Transverse colon (tissue), 4 donors: ENCODE data around the gene AGMO. TPM values are rescaled to one million over a fixed set of nuclear protein-coding genes. Genes with fewer than 3 reads are reported as not detected.

Source experiments
- DNase-seq: peaks from one replicate; pipeline ENCODE4 v3.0.0-alpha.2; 2019
- H3K27ac ChIP-seq, 4 donors: fragments of 200-600 bp; sonication (generic); 2 replicates each; pipeline ENCODE4 v1.5.1; 2016 to 2018; ENCODE audit warnings: inconsistent platforms in 4 of 4
- H3K27me3 ChIP-seq: fragments of 200-600 bp; sonication (generic); 2 replicates; pipeline ENCODE4 v1.5.1; 2017; ENCODE audit warnings: inconsistent platforms
- H3K36me3 ChIP-seq, 4 donors: fragments of 200-600 bp; sonication (generic); 2 replicates each; pipeline ENCODE4 v1.5.1; 2017 to 2019; ENCODE audit warnings: inconsistent platforms in 4 of 4
- H3K4me1 ChIP-seq, 4 donors: fragments of 200-600 bp; sonication (generic); 2 replicates each; pipeline ENCODE4 v1.5.1; 2017 to 2020; ENCODE audit warnings: inconsistent platforms in 4 of 4
- H3K4me3 ChIP-seq, 4 donors: fragments of 200-600 bp; sonication (generic); 1 replicate in 1 of 4; 2 replicates in 3 of 4; pipeline versions ENCODE4 v1.5.1 to v1.6.1; 2017 to 2019; ENCODE audit warnings: inconsistent platforms in 4 of 4
- H3K9me3 ChIP-seq, 2 donors: fragments of 200-600 bp; sonication (generic); 2 replicates each; pipeline ENCODE4 v1.5.1; 2017 to 2019; ENCODE audit warnings: inconsistent platforms in 2 of 2
- EP300 ChIP-seq: sonication (generic); formaldehyde crosslinking; IDR thresholded peaks from one replicate; pipeline ENCODE4 v1.6.1; 2017; ENCODE audit warnings: antibody characterized with exemption, low read depth
- POLR2A ChIP-seq: fragments of 450-650 bp; IDR thresholded peaks from one replicate; pipeline ENCODE4 v1.6.1; 2016; ENCODE audit warnings: antibody characterized with exemption, mild to moderate bottlenecking, moderate library complexity
- POLR2AphosphoS5 ChIP-seq, 3 donors: sonication (generic); formaldehyde crosslinking; IDR thresholded peaks; one replicate each; pipeline ENCODE4 v1.6.1; 2016; ENCODE audit warnings: antibody characterized with exemption in 3 of 3
- WGBS, 2 donors: methylation state at CpG; one replicate each; pipeline ENCODE4 v1.1.5; 2018; ENCODE audit warnings: low coverage in 1 of 2; 5-methylcytosine and 5-hydroxymethylcytosine counted together
- in situ Hi-C, 4 donors: fragments of 200-750 bp; cut with MboI; loops; one replicate each; pipeline versions ENCODE4 v1.15.0 to v1.15.1; 2017; ENCODE audit warnings: low sequenced_read_pairs in 3 of 4, low pct_ligation_motif_present in 1 of 4, low pct_unique_long_range_greater_than_20kb in 1 of 4
- intact Hi-C: fragments of 100-400 bp; cut with DNase I; formaldehyde crosslinking; loops from one replicate; pipeline ENCODE4 v1.15.1; 2023; ENCODE audit warnings: low total_unique reads
- total RNA-seq, 4 donors: library from RNA; depleted of rRNA; stranded (reverse); fragments of >200 nt; gene quantifications; one replicate each; pipeline ENCODE4 v1.1.0, GENCODE V29; 2016
- TF ChIP-seq, protein P1 (sequence below), 5 experiments: fragments of 200-600 bp in 3 of 5; fragments of 450-650 bp in 2 of 5; sonication (generic) in 3 of 5; IDR thresholded peaks; 1 replicate in 2 of 5; 2 replicates in 3 of 5; pipeline ENCODE4 v1.5.1; 2016 to 2017; ENCODE audit warnings: antibody characterized with exemption in 5 of 5, inconsistent platforms in 3 of 5, mild to moderate bottlenecking in 2 of 5, moderate library complexity in 1 of 5

The AGMO gene
- total RNA-seq, 4 donors from 2014 or later, result 1.5 to 5.7 (median 2.7) TPM; not detected in 1

- Histone ChIP-seq H3K9me3 (no peaks in the 10 kb centered on the region), H3K36me3 (no peaks in the 10 kb centered on the region), H3K4me3 (no peak overlapping the region), H3K27me3 (no peaks in the 10 kb centered on the region), H3K4me1 (no peaks in the 10 kb centered on the region), H3K27ac (no peak overlapping the region)
- intact Hi-C loops, result no loop called here
- DNase-seq, result no peak
- TF ChIP-seq EP300 (no peak), POLR2AphosphoS5 (IDR thresholded peaks at IDR 0.05) (no peak)
- WGBS, 2 donors, result 51 to 63% methylated on average over 3 of the region's 3 CpGs
- in situ Hi-C loops, result no loop called here
Measured at GRCh38 chr7:15440482-15440881, 121.3 kb downstream of the AGMO start.

GRCh38 chr7:15439853-15440252, 122.0 kb downstream of the AGMO start:
- in situ Hi-C loops, result no loop called here
- intact Hi-C loops, result no loop called here
- H3K36me3 ChIP-seq, result no peaks in the 10 kb centered on the region

GRCh38 chr7:15433151-15433550, 128.7 kb downstream of the AGMO start:
- Histone ChIP-seq H3K27me3 (no peaks in the 10 kb centered on the region), H3K4me1 (no peaks in the 10 kb centered on the region), H3K4me3 (no peak overlapping the region), H3K9me3 (no peaks in the 10 kb centered on the region), H3K27ac (no peak overlapping the region), H3K36me3 (no peaks in the 10 kb centered on the region)
- TF ChIP-seq EP300, result no peak
- TF ChIP-seq POLR2A, result no peak
- no peak for TF ChIP-seq POLR2AphosphoS5 (IDR thresholded peaks at IDR 0.05)
- TF ChIP-seq, protein P1, sequence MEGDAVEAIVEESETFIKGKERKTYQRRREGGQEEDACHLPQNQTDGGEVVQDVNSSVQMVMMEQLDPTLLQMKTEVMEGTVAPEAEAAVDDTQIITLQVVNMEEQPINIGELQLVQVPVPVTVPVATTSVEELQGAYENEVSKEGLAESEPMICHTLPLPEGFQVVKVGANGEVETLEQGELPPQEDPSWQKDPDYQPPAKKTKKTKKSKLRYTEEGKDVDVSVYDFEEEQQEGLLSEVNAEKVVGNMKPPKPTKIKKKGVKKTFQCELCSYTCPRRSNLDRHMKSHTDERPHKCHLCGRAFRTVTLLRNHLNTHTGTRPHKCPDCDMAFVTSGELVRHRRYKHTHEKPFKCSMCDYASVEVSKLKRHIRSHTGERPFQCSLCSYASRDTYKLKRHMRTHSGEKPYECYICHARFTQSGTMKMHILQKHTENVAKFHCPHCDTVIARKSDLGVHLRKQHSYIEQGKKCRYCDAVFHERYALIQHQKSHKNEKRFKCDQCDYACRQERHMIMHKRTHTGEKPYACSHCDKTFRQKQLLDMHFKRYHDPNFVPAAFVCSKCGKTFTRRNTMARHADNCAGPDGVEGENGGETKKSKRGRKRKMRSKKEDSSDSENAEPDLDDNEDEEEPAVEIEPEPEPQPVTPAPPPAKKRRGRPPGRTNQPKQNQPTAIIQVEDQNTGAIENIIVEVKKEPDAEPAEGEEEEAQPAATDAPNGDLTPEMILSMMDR (IDR thresholded peaks at IDR 0.05), result no peak
- in situ Hi-C loops, result no loop called here
- no peak for DNase-seq
- 17 to 31% methylated on average over 1 of the region's 1 CpG for WGBS, 2 donors
- intact Hi-C loops, result no loop called here

More at GRCh38 chr7:15439853-15440252, 122.0 kb downstream of the AGMO start:
- no peaks in the 10 kb centered on the region for H3K9me3 ChIP-seq
- WGBS, 2 donors, result 67% methylated on average over 2 of the region's 2 CpGs; no CpG with 5 or more reads in 1 of the 2 donors
- H3K27ac ChIP-seq, result no peak overlapping the region
- no peak overlapping the region for H3K4me3 ChIP-seq
- no peaks in the 10 kb centered on the region for H3K4me1 ChIP-seq
- no peaks in the 10 kb centered on the region for H3K27me3 ChIP-seq
- TF ChIP-seq EP300 (no peak), POLR2A (no peak), POLR2AphosphoS5 (IDR thresholded peaks at IDR 0.05) (no peak)
- TF ChIP-seq, protein P1 (IDR thresholded peaks at IDR 0.05), result no peak
- DNase-seq, result no peak

DNA sequence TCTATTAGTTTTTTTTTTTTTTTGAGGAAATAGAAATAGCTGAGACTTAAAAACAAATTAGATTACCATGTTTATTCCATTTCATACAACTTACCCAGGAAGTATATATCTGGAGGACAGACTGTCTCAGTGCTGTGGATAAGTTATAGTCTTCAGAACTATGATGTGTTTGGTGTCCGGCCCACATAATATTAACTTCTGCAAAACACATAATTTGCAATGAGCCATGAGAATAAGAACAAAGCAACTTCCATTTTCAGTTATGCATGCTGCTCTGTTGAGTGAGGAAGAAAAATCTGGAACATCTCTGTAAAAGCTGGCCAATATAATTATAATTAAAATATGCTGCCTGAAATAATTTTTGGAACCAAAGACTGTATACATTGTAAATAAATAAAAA, 130.9 kb downstream of the AGMO start:
- Histone ChIP-seq H3K9me3 (no peaks in the 10 kb centered on the region), H3K36me3 (no peaks in the 10 kb centered on the region), H3K4me3 (no peak overlapping the region), H3K27me3 (no peaks in the 10 kb centered on the region), H3K27ac (no peak overlapping the region), H3K4me1 (no peaks in the 10 kb centered on the region)
- in situ Hi-C loops (no loop called here), intact Hi-C loops (no loop called here)
- WGBS, 2 donors, result 83 to 87% methylated on average over 1 of the region's 1 CpG
- TF ChIP-seq, protein P1 (IDR thresholded peaks at IDR 0.05), result no peak
- TF ChIP-seq EP300 (no peak), POLR2A (no peak), POLR2AphosphoS5 (IDR thresholded peaks at IDR 0.05) (no peak)
- DNase-seq, result no peak

DNA sequence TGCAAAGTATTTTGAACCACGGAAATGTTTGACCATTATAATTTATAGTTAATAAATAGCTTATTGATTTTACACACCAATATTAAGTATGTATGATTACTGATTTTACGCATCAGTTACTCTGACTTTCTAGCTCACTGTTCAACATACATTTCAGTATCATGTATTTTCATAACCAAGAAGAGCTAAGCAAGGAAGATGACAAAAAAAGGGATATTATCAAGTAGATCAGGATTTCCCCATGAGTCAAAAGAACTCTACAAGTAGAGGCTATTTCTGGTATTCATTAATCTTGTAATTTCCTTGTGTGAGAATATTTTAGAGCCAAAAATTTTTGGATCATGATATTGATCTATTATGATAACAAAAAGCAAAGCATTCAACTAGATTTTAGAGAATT, 131.6 kb downstream of the AGMO start:
- Histone ChIP-seq H3K36me3 (no peaks in the 10 kb centered on the region), H3K27me3 (no peaks in the 10 kb centered on the region), H3K9me3 (no peaks in the 10 kb centered on the region), H3K4me1 (no peaks in the 10 kb centered on the region), H3K27ac (no peak overlapping the region), H3K4me3 (no peak overlapping the region)
- TF ChIP-seq POLR2A (no peak), POLR2AphosphoS5 (IDR thresholded peaks at IDR 0.05) (no peak)
- DNase-seq, result no peak
- 89% methylated on average over 2 of the region's 2 CpGs for WGBS, 2 donors
- intact Hi-C loops, result no loop called here
- in situ Hi-C loops, result no loop called here
